Measurements from ENCODE around the gene RGS16.

DNA sequence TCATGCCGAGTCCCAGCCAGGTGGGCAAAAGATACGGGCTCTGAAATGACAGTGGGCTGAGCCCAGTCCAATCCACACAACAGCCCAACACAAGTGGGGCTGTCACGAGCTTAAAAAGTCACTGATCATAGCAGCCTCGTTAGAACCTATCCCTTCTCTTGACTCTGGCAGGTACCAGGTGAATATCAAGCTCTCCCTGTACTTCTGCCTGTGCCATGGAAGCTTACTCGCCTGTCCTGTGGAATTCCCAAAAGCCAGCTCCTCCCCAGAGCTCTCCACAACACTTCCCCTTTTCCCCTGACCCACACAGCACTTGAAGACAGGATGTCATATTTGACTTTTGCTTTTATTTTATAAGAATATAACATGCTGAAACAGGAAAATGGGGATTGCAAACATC is 5.9 kb downstream of the RGS16 start:
- TF ChIP-seq, protein P1, sequence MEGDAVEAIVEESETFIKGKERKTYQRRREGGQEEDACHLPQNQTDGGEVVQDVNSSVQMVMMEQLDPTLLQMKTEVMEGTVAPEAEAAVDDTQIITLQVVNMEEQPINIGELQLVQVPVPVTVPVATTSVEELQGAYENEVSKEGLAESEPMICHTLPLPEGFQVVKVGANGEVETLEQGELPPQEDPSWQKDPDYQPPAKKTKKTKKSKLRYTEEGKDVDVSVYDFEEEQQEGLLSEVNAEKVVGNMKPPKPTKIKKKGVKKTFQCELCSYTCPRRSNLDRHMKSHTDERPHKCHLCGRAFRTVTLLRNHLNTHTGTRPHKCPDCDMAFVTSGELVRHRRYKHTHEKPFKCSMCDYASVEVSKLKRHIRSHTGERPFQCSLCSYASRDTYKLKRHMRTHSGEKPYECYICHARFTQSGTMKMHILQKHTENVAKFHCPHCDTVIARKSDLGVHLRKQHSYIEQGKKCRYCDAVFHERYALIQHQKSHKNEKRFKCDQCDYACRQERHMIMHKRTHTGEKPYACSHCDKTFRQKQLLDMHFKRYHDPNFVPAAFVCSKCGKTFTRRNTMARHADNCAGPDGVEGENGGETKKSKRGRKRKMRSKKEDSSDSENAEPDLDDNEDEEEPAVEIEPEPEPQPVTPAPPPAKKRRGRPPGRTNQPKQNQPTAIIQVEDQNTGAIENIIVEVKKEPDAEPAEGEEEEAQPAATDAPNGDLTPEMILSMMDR (conservative IDR thresholded peaks at IDR 0.05): no peak
- TF ChIP-seq EZH2 (IDR thresholded peaks at IDR 0.05; ENCODE audit: low read depth): no peak
